HFFc6 (cell line): Measurements from ENCODE around the gene ST6GALNAC5. TPM values are rescaled to one million over a fixed set of nuclear protein-coding genes. Genes with fewer than 3 reads are reported as not detected.

Experiments used
- DNase-seq: peaks from one replicate; pipeline ENCODE4 v3.0.0-alpha.2; 2018
- H3K27ac Mint-ChIP-seq: 2 replicates; pipeline ENCODE4 v1.8.0; 2020; ENCODE audit warnings: mild to moderate bottlenecking, mixed read lengths
- H3K27me3 Mint-ChIP-seq: 2 replicates; pipeline ENCODE4 v1.8.0; 2021; ENCODE audit warnings: mild to moderate bottlenecking, moderate library complexity, mixed read lengths; ENCODE audit not compliant: insufficient read depth
- H3K36me3 Mint-ChIP-seq: 2 replicates; pipeline ENCODE4 v1.8.0; 2021; ENCODE audit warnings: low read depth, mixed read lengths
- H3K4me1 Mint-ChIP-seq: 2 replicates; pipeline ENCODE4 v1.8.0; 2020; ENCODE audit warnings: low read depth, mixed read lengths
- H3K4me3 Mint-ChIP-seq: 2 replicates; pipeline ENCODE4 v1.8.0; 2020; ENCODE audit warnings: mild to moderate bottlenecking, moderate library complexity, mixed read lengths
- H3K9me3 Mint-ChIP-seq: 2 replicates; pipeline ENCODE4 v1.8.0; 2020; ENCODE audit warnings: mild to moderate bottlenecking, mixed read lengths
- CTCF ChIP-seq: fragments of 200-600 bp; sonication (generic); IDR thresholded peaks from 2 replicates; pipeline ENCODE4 v1.5.0; 2021; ENCODE audit warnings: antibody characterized with exemption, mild to moderate bottlenecking
- total RNA-seq, 6 experiments: library from RNA; stranded (reverse); fragmentation: NEBNext Ultra II Directional; extraction: Animal tissue kit (Norgen Biotek cat#: 25700); gene quantifications; 2 replicates in 1 of 6; 3 replicates in 5 of 6; pipeline ENCODE4 v1.2.3, GENCODE V29; 2021

ST6GALNAC5 gene
- total RNA-seq, 6 experiments from 2014 or later = 1.3 to 3.0 (median 2.1) TPM; not detected in 2

DNA sequence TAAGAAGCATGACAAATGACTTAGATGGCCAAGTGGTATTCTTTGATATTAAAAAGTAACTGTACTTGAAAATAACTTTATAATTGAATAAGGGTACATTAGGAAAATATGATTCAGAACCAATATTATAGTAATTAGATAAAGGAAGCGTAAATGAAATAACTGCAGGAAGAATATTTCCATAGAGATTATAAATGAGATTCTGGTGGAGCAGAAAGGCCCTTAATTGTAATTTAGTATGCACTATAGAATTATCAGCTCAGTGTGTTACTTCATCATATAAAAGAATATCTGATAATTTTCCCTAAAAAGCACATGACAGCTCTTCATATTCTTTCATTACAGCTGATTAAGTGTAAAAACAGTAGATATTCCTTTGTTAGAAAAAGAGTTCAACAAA lies 180.3 kb downstream of the ST6GALNAC5 start:
- no peak for TF ChIP-seq CTCF
- DNase-seq = no peak
- Mint-ChIP-seq H3K9me3 (no peaks in the 10 kb centered on the region), H3K4me3 (no peak overlapping the region), H3K27me3 (peaks cover 7% of the 10 kb centered on the region; the same call in 1 of the 2 replicates), H3K36me3 (no peaks in the 10 kb centered on the region), H3K27ac (no peak overlapping the region), H3K4me1 (no peaks in the 10 kb centered on the region)

DNA sequence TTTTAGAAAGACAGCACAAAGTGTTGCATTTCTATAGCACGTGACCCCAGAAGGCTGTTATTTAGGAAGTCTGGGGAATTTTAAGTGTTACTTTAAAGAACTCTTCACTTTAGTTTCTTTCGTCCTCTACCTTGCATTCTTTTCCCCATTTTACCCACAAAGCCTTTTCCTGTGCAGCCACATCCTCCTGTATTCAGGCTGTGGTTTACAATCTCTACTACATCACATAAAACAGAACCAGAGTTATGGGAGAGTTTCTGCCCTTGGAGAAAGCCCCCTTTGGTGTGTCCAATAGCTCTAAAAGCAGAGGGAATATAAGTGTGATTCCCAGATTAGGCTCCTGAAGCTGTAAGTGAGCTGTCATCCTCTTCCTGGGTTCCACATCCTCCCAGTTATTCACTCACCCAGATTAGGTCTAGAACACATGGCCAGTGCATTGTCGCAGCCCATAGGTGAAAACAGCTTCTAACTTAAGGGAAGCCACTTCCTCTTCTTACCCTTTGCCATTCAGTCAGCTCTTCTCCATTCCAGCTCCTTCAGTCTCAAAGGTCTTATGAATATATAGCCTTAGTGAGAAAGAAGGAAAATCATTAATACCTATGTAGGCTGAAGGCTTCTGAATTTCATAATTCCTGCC lies 180.8 kb downstream of the ST6GALNAC5 start:
- DNase-seq = no peak
- Mint-ChIP-seq H3K4me3 (no peak overlapping the region), H3K9me3 (no peaks in the 10 kb centered on the region), H3K27ac (no peak overlapping the region), H3K4me1 (no peaks in the 10 kb centered on the region), H3K27me3 (peaks cover 7% of the 10 kb centered on the region), H3K36me3 (no peaks in the 10 kb centered on the region)
- no peak for TF ChIP-seq CTCF

- H3K9me3 Mint-ChIP-seq = no peaks in the 10 kb centered on the region
- H3K4me3 Mint-ChIP-seq = no peak overlapping the region
- H3K36me3 Mint-ChIP-seq = no peaks in the 10 kb centered on the region
- no peak for TF ChIP-seq CTCF
- no peak overlapping the region for H3K27ac Mint-ChIP-seq
- peaks cover 4% of the 10 kb centered on the region for H3K4me1 Mint-ChIP-seq
- peaks cover 10% of the 10 kb centered on the region for H3K27me3 Mint-ChIP-seq
- no peak for DNase-seq
Measured at GRCh38 chr1:77048615-77049005, 181.3 kb downstream of the ST6GALNAC5 start.

DNA sequence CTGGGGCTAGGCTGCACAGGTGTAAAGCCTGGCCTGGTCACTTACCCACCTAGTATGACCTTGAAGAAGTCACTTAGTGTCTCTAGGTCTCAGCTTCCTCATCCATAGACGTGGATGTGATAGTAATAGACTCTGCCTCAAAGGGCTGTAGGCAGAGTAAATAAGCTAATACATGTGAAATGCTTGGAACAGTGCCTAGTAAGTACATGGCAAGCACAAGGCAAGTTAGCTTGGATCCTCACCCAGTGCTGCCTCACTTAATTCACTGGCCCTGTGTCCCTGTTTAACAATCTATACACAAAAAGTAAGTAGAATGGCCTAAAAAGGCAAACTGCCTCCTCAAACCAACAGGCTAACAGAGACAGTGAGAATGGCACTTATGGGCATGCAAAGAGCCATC lies 184.1 kb downstream of the ST6GALNAC5 start:
- Mint-ChIP-seq H3K4me3 (no peak overlapping the region), H3K27me3 (peaks cover 11% of the 10 kb centered on the region), H3K27ac (no peak overlapping the region), H3K9me3 (no peaks in the 10 kb centered on the region), H3K4me1 (peaks cover 8% of the 10 kb centered on the region), H3K36me3 (no peaks in the 10 kb centered on the region)
- no peak for DNase-seq
- TF ChIP-seq CTCF = no peak

GRCh38 chr1:77056525-77056924 lies 189.2 kb downstream of the ST6GALNAC5 start:
- H3K27ac Mint-ChIP-seq = no peak overlapping the region
- H3K4me1 Mint-ChIP-seq = peaks cover 8% of the 10 kb centered on the region
- TF ChIP-seq CTCF = no peak
- no peaks in the 10 kb centered on the region for H3K9me3 Mint-ChIP-seq
- no peaks in the 10 kb centered on the region for H3K36me3 Mint-ChIP-seq
- no peak for DNase-seq
- peaks cover 6% of the 10 kb centered on the region for H3K27me3 Mint-ChIP-seq
- no peak overlapping the region for H3K4me3 Mint-ChIP-seq
